HK-2 (cell line): ENCODE results near the gene IL36RN.

Experiments
- DNase-seq: peaks from one replicate; pipeline ENCODE4 v3.0.0-alpha.2; 2018; ENCODE audit not compliant: unreplicated experiment

The IL36RN gene

GRCh38 chr2:113102133-113102532 lies 43.1 kb downstream of the IL36RN start:
- no peak for DNase-seq

- no peak for DNase-seq
Observed at GRCh38 chr2:113103277-113103676, 44.3 kb downstream of the IL36RN start.

GRCh38 chr2:113104054-113104611 lies 45.1 kb downstream of the IL36RN start:
- DNase-seq: no peak

GRCh38 chr2:113105047-113105785 lies 46.2 kb downstream of the IL36RN start:
- no peak for DNase-seq

GRCh38 chr2:113111121-113111520 lies 52.1 kb downstream of the IL36RN start:
- no peak for DNase-seq

GRCh38 chr2:113111823-113112287 lies 52.9 kb downstream of the IL36RN start:
- DNase-seq: no peak

- DNase-seq: no peak
Observed at GRCh38 chr2:113112441-113112840, 53.4 kb downstream of the IL36RN start.

- no peak for DNase-seq
Observed at GRCh38 chr2:113112871-113113270, 53.9 kb downstream of the IL36RN start.

- DNase-seq: no peak
Observed at GRCh38 chr2:113113807-113114206, 54.8 kb downstream of the IL36RN start.
